AG04449 (cell line): ENCODE results near the gene ALLC.

Experiments
- CTCF ChIA-PET: fragments of 350-600 bp; formaldehyde crosslinking; extraction: SDS; loops from one replicate; lab custom pipeline; 2021; ENCODE audit warnings: antibody characterized with exemption; lab: Yijun Ruan, JAX
- POLR2A ChIA-PET: fragments of 400-600, 350-600 bp; formaldehyde crosslinking; extraction: SDS; loops from one replicate; lab custom pipeline; 2020; ENCODE audit warnings: antibody characterized with exemption, inconsistent platforms; lab: Yijun Ruan, JAX
- DNase-seq: peaks from one replicate; pipeline ENCODE4 v3.0.0-alpha.2; 2010; ENCODE audit warnings: low read depth, low spot score
- H3K4me3 ChIP-seq: 2 replicates; pipeline ENCODE4 v1.5.1; 2011; ENCODE audit warnings: low read depth, mild to moderate bottlenecking, control low read depth, low read length
- TF ChIP-seq, protein P1 (sequence below): IDR thresholded peaks from one replicate; pipeline ENCODE4 v1.5.1; 2011; ENCODE audit warnings: mild to moderate bottlenecking, moderate library complexity, low read length, control low read depth, inconsistent platforms; ENCODE audit not compliant: insufficient read depth; ENCODE audit errors: missing control alignments

ALLC gene

DNA sequence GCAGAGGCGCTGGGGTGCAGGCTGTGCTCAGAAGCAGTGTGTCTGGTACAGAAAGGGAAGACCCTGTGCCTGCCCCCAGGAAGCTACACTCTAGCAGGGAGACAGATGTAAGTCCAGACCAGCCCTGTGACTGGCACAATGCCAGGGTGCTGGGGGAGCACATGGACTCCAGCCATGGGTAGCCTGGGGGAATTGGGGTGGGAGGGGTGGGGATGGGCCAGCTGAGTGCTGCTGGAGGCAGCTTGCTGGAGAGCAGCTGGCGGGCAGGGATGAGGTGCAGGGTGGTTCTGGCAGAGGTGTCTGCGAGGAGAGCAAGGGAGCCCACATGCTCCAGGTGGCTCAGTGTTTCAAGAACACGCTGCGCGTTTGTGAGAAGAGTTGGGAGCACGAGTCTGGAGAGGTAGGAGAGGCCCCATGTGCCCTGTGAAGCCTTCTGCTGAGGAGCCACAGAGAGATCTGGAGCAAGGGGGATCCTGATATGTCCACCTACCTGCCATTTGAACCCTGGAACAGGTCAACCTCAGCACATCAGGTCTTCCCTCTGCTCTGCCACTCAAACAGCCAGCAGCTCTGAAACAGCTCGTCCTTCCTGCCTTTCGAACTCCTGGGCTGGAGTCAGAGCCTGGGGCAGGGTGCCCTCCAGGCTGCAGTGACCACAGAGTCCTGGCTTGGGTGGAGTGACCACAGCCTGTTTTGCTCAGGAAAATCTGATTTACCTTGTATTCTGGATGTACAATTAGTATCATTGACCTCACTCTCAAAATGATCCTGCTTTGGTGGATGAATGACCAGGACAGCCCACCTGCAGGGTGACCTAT is 15.1 kb downstream of the ALLC start:
- DNase-seq = no peak
- ChIA-PET CTCF (no interaction called here), POLR2A (no interaction called here)
- TF ChIP-seq, protein P1, sequence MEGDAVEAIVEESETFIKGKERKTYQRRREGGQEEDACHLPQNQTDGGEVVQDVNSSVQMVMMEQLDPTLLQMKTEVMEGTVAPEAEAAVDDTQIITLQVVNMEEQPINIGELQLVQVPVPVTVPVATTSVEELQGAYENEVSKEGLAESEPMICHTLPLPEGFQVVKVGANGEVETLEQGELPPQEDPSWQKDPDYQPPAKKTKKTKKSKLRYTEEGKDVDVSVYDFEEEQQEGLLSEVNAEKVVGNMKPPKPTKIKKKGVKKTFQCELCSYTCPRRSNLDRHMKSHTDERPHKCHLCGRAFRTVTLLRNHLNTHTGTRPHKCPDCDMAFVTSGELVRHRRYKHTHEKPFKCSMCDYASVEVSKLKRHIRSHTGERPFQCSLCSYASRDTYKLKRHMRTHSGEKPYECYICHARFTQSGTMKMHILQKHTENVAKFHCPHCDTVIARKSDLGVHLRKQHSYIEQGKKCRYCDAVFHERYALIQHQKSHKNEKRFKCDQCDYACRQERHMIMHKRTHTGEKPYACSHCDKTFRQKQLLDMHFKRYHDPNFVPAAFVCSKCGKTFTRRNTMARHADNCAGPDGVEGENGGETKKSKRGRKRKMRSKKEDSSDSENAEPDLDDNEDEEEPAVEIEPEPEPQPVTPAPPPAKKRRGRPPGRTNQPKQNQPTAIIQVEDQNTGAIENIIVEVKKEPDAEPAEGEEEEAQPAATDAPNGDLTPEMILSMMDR = no peak
- H3K4me3 ChIP-seq = no peak overlapping the region

DNA sequence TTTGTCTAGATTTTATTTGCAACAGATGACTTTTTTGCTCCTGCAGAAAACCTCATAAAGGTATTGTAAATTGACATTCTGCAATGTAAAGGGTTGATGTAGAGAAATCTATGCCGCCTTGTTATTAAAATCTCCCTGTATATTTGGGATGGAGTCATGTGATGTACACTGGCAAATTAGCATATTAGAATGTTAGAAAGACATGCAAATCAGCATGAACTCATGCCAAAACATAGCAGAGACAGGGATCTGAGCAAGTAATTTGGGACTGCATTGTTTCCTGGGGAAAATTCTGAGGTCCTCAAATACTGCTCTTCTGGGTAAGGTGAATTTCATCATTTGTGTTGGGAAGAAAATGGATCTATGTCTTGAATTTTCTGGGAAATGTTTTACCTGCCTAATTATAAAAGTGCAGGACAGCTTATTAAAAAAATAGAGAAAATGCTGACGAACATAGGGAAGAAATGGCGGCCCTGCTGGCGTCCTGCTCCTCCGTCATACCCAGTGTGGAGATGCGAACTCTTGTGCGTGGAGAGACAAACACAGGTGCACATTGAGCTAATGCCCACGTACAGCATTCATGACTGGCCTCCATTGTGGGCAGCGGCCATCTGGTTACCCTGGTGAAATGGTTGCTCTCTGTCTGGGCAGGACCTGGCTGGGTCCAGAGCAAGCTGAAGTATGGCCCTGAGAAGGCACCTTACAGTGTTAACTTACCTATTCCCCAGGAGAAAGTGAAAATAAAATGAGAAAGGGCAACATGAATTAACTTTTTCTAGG is 16.3 kb downstream of the ALLC start:
- TF ChIP-seq, protein P1 = no peak
- CTCF ChIA-PET = no interaction called here
- no peak for DNase-seq
- no peak overlapping the region for H3K4me3 ChIP-seq
- POLR2A ChIA-PET = no interaction called here

DNA sequence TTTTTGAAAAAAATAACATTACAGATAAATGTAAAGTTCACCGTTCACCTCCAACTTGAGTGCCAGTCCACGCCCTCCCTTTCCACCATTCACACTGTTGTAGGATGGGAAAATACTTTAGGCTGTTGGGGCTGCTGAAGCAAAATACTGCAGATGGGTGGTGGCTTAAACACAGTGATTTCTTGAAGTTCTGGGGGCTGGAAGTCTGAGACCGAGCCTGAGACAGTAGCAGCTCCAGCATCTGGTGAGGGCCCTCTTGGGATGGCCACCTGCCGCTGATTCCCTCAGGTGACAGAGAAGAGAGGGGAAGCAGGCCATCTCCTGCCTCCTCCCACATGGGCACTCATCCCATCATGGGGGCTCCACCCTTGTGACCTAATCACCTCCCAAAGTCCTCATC is 17.7 kb downstream of the ALLC start:
- ChIA-PET CTCF (no interaction called here), POLR2A (no interaction called here)
- no peak overlapping the region for H3K4me3 ChIP-seq
- no peak for DNase-seq
- TF ChIP-seq, protein P1 = no peak

DNA sequence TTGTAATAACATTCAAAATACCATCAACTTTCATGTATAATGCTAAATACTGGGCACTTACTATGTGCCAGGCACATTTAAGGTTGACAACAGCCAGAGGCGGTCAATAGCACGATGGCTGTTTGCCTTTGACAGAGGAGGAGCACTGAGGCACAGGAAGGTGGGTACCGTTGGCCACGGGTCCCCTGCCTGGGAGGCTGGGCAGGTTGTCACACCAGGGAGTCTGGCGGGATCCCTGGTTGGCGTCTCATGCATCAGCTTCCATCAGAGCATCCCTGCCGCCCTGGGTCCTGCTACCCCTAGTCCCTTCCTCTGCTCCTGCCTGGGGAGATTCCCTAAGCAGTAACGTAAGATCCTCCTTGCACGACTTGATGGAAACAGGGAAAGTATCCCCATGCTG is 19.4 kb downstream of the ALLC start:
- TF ChIP-seq, protein P1 = no peak
- DNase-seq = no peak
- no peak overlapping the region for H3K4me3 ChIP-seq
- POLR2A ChIA-PET = no interaction called here
- CTCF ChIA-PET = no interaction called here

DNA sequence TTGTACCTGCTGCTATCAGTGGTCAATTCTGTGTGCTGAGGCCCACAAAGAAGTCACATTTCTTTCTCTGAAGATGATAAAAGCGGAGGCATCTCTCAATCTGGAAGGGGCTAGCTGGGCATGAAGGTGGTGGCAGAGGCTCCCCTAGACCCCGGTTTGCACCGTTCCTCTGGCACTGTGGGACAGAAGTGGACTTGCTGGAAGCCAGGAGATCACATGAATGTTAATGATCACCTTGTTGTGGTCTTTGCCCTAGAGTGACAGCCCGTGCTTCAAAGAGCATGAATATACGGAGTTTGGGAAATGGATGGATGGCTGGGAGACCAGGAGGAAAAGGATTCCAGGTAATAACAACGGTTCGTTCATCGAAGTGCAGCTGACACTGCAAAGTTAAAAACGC is 20.2 kb downstream of the ALLC start:
- CTCF ChIA-PET = no interaction called here

DNA sequence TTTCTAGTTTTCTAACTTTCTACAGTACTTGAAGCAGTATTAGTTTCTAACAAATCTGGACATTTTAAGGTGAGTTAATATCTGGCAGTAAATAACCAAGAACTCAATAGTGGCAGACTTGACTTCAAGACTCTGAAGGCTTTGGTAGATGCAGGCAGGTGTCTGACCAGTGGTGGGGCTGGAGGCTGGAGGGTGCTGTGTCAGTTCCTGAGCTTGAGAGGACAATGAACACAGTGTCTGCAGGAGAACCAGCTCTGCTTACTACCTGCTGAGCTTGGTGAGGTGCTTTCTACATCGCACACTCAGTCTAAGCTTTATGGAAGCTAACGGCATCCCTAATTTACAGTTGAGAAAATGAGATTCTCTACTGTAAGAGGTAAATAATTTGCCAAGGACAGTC is 21.2 kb downstream of the ALLC start:
- TF ChIP-seq, protein P1 = no peak
- ChIA-PET POLR2A (no interaction called here), CTCF (no interaction called here)
- DNase-seq = no peak
- no peak overlapping the region for H3K4me3 ChIP-seq

More for the DNA sequence above, 20.2 kb downstream of the ALLC start:
- POLR2A ChIA-PET = no interaction called here
- H3K4me3 ChIP-seq = no peak overlapping the region
- TF ChIP-seq, protein P1 = no peak
- no peak for DNase-seq
